Neural cell (in vitro differentiated cells): ENCODE results near the gene COL4A1.

Experiments used
- CTCF ChIP-seq: fragments of 450-650 bp; IDR thresholded peaks from 2 replicates; pipeline ENCODE4 v1.5.1; 2014; ENCODE audit warnings: antibody characterized with exemption, mild to moderate bottlenecking, moderate library complexity; ENCODE audit not compliant: poor library complexity, severe bottlenecking
- EP300 ChIP-seq: fragments of 450-650 bp; conservative IDR thresholded peaks from 2 replicates; pipeline ENCODE4 v1.6.1; 2014; ENCODE audit warnings: antibody characterized with exemption, mild to moderate bottlenecking, moderate library complexity; ENCODE audit not compliant: poor library complexity, severe bottlenecking
- EZH2 ChIP-seq: fragments of 200-600, 300-800 bp; shearing (Covaris generic), sonication (generic); IDR thresholded peaks from 2 replicates; pipeline ENCODE4 v1.6.1; 2014; ENCODE audit warnings: antibody characterized with exemption, low read length, borderline replicate concordance, mild to moderate bottlenecking; ENCODE audit not compliant: insufficient read depth, poor library complexity, severe bottlenecking
- MXI1 ChIP-seq: fragments of 450-650 bp; conservative IDR thresholded peaks from 2 replicates; pipeline ENCODE4 v1.6.1; 2014; ENCODE audit warnings: antibody characterized with exemption, mild to moderate bottlenecking; ENCODE audit not compliant: poor library complexity, severe bottlenecking
- POLR2AphosphoS5 ChIP-seq: IDR thresholded peaks from 2 replicates; pipeline ENCODE4 v1.6.1; 2012
- RAD21 ChIP-seq: fragments of 450-650 bp; conservative IDR thresholded peaks from 2 replicates; pipeline ENCODE4 v1.6.1; 2014; ENCODE audit warnings: antibody characterized with exemption, mild to moderate bottlenecking, moderate library complexity
- SMC3 ChIP-seq: fragments of 450-650 bp; conservative IDR thresholded peaks from 2 replicates; pipeline ENCODE4 v1.6.1; 2014; ENCODE audit warnings: antibody characterized with exemption, mild to moderate bottlenecking, moderate library complexity; ENCODE audit not compliant: poor library complexity
- TAF1 ChIP-seq: IDR thresholded peaks from 2 replicates; pipeline ENCODE4 v1.6.1; 2012; ENCODE audit warnings: low read depth
- TF ChIP-seq, protein P1 (sequence below): IDR thresholded peaks from 2 replicates; pipeline ENCODE4 v1.6.1; 2012; ENCODE audit warnings: borderline replicate concordance

- no peak for TF ChIP-seq CTCF
- no peak for TF ChIP-seq SMC3
- TF ChIP-seq, protein P1, sequence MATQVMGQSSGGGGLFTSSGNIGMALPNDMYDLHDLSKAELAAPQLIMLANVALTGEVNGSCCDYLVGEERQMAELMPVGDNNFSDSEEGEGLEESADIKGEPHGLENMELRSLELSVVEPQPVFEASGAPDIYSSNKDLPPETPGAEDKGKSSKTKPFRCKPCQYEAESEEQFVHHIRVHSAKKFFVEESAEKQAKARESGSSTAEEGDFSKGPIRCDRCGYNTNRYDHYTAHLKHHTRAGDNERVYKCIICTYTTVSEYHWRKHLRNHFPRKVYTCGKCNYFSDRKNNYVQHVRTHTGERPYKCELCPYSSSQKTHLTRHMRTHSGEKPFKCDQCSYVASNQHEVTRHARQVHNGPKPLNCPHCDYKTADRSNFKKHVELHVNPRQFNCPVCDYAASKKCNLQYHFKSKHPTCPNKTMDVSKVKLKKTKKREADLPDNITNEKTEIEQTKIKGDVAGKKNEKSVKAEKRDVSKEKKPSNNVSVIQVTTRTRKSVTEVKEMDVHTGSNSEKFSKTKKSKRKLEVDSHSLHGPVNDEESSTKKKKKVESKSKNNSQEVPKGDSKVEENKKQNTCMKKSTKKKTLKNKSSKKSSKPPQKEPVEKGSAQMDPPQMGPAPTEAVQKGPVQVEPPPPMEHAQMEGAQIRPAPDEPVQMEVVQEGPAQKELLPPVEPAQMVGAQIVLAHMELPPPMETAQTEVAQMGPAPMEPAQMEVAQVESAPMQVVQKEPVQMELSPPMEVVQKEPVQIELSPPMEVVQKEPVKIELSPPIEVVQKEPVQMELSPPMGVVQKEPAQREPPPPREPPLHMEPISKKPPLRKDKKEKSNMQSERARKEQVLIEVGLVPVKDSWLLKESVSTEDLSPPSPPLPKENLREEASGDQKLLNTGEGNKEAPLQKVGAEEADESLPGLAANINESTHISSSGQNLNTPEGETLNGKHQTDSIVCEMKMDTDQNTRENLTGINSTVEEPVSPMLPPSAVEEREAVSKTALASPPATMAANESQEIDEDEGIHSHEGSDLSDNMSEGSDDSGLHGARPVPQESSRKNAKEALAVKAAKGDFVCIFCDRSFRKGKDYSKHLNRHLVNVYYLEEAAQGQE = no peak
- TF ChIP-seq MXI1 = no peak
- no peak for TF ChIP-seq EZH2
- TF ChIP-seq TAF1 = no peak
- TF ChIP-seq EP300 = no peak
- no peak for TF ChIP-seq POLR2AphosphoS5
- TF ChIP-seq RAD21 = no peak
These were observed 66.0 kb downstream of the COL4A1 start for GRCh38 chr13:110240943-110241342.
